ENCODE results near the gene PKP4. TPM values are rescaled to one million over a fixed set of nuclear protein-coding genes. Genes with fewer than 3 reads are reported as not detected.

PKP4 gene
- total RNA-seq, 1 donor, result 47.4 TPM

GRCh38 chr2:158586491-158586890 lies 129.7 kb downstream of the PKP4 start:
- no peak overlapping the region for H3K4me3 ChIP-seq (ENCODE audit: insufficient read depth, low read length)
- H3K4me1 ChIP-seq (ENCODE audit: insufficient read depth, low read length), result peaks cover 13% of the 10 kb centered on the region
- no peaks in the 10 kb centered on the region for H4K20me1 ChIP-seq (ENCODE audit: insufficient read depth, low read length)
- H3K9me3 ChIP-seq (ENCODE audit: low read depth, low read length), result no peaks in the 10 kb centered on the region
- no peaks in the 10 kb centered on the region for H3K79me2 ChIP-seq (ENCODE audit: insufficient read depth, low read length)
- peaks cover 11% of the 10 kb centered on the region for H3K36me3 ChIP-seq (ENCODE audit: insufficient read depth, low read length)
- H3K4me2 ChIP-seq (ENCODE audit: insufficient read depth, low read length), result peak overlapping the region; percentile 43
- H2AFZ ChIP-seq (ENCODE audit: low read length), result no peak overlapping the region
- H3K27me3 ChIP-seq (ENCODE audit: insufficient read depth, low read length), result no peaks in the 10 kb centered on the region
- DNase-seq (ENCODE audit: insufficient read length, low spot score, missing footprints), result peak; percentile 54
- TF ChIP-seq CTCF (IDR thresholded peaks at IDR 0.05; ENCODE audit: extremely low read depth, low read depth, low read length), result no peak
- H3K27ac ChIP-seq (ENCODE audit: low read depth, low read length), result peak overlapping the region; percentile 49

- H3K79me2 ChIP-seq (ENCODE audit: insufficient read depth, low read length), result no peaks in the 10 kb centered on the region
- no peaks in the 10 kb centered on the region for H3K27me3 ChIP-seq (ENCODE audit: insufficient read depth, low read length)
- no peak overlapping the region for H3K4me3 ChIP-seq (ENCODE audit: insufficient read depth, low read length)
- H3K4me2 ChIP-seq (ENCODE audit: insufficient read depth, low read length), result no peak overlapping the region
- no peak overlapping the region for H3K27ac ChIP-seq (ENCODE audit: low read depth, low read length)
- peaks cover 5% of the 10 kb centered on the region for H3K36me3 ChIP-seq (ENCODE audit: insufficient read depth, low read length)
- no peak overlapping the region for H2AFZ ChIP-seq (ENCODE audit: low read length)
- H4K20me1 ChIP-seq (ENCODE audit: insufficient read depth, low read length), result no peaks in the 10 kb centered on the region
- no peak for DNase-seq (ENCODE audit: insufficient read length, low spot score, missing footprints)
- H3K9me3 ChIP-seq (ENCODE audit: low read depth, low read length), result no peaks in the 10 kb centered on the region
- TF ChIP-seq CTCF (IDR thresholded peaks at IDR 0.05; ENCODE audit: extremely low read depth, low read depth, low read length), result no peak
- H3K4me1 ChIP-seq (ENCODE audit: insufficient read depth, low read length), result peaks cover 13% of the 10 kb centered on the region
Measured at GRCh38 chr2:158589303-158589702, 132.6 kb downstream of the PKP4 start.

DNA sequence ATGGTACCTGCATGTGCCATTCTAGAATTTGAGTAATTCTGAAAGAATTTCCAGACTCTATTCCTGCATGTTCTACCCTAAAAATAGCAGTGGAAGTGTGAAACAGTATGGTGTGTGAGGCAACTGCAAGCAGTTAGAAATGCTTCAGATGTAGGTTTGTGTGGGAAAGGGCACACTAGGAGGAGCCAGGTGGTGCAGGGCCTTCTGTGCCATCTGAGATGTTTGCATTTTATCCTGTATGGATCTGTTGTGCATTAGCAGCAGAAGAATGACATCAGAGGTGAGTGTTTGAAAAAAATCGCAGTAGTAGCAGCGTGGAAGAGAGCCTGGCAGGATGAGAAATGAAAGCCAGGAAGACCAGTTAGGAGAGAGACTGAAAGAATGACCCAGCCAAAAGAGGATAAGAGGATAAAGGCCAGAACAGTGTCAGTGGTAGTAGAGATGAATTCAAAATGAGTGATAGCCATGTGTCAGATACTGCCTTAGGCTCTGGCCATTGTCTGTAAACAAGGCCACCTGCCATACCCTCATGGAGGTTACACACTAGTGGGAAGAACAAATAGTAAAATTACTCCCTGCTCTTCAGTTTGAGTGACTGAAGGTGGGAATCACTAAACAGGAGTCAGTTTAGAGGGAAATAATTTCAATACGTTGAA lies 142.2 kb downstream of the PKP4 start:
- peak overlapping the region; percentile 71 for H3K27ac ChIP-seq (ENCODE audit: low read depth, low read length)
- no peak for DNase-seq (ENCODE audit: insufficient read length, low spot score, missing footprints)
- peaks cover 29% of the 10 kb centered on the region for H3K4me1 ChIP-seq (ENCODE audit: insufficient read depth, low read length)
- H2AFZ ChIP-seq (ENCODE audit: low read length), result no peak overlapping the region
- peak overlapping the region; percentile 66 for H3K4me2 ChIP-seq (ENCODE audit: insufficient read depth, low read length)
- no peaks in the 10 kb centered on the region for H3K27me3 ChIP-seq (ENCODE audit: insufficient read depth, low read length)
- peaks cover 4% of the 10 kb centered on the region for H3K36me3 ChIP-seq (ENCODE audit: insufficient read depth, low read length)
- H4K20me1 ChIP-seq (ENCODE audit: insufficient read depth, low read length), result no peaks in the 10 kb centered on the region
- no peak overlapping the region for H3K4me3 ChIP-seq (ENCODE audit: insufficient read depth, low read length)
- no peaks in the 10 kb centered on the region for H3K9me3 ChIP-seq (ENCODE audit: low read depth, low read length)
- peaks cover 3% of the 10 kb centered on the region for H3K79me2 ChIP-seq (ENCODE audit: insufficient read depth, low read length)
- no peak for TF ChIP-seq CTCF (IDR thresholded peaks at IDR 0.05; ENCODE audit: extremely low read depth, low read depth, low read length)

GRCh38 chr2:158599609-158600008 lies 142.9 kb downstream of the PKP4 start:
- H3K9me3 ChIP-seq (ENCODE audit: low read depth, low read length), result no peaks in the 10 kb centered on the region
- no peaks in the 10 kb centered on the region for H3K27me3 ChIP-seq (ENCODE audit: insufficient read depth, low read length)
- TF ChIP-seq CTCF (IDR thresholded peaks at IDR 0.05; ENCODE audit: extremely low read depth, low read depth, low read length), result no peak
- H3K4me1 ChIP-seq (ENCODE audit: insufficient read depth, low read length), result peaks cover 29% of the 10 kb centered on the region
- DNase-seq (ENCODE audit: insufficient read length, low spot score, missing footprints), result no peak
- no peak overlapping the region for H3K4me3 ChIP-seq (ENCODE audit: insufficient read depth, low read length)
- peaks cover 10% of the 10 kb centered on the region for H3K36me3 ChIP-seq (ENCODE audit: insufficient read depth, low read length)
- peak overlapping the region; percentile 71 for H3K27ac ChIP-seq (ENCODE audit: low read depth, low read length)
- H3K4me2 ChIP-seq (ENCODE audit: insufficient read depth, low read length), result peak overlapping the region; percentile 66
- H2AFZ ChIP-seq (ENCODE audit: low read length), result no peak overlapping the region
- peaks cover 3% of the 10 kb centered on the region for H3K79me2 ChIP-seq (ENCODE audit: insufficient read depth, low read length)
- no peaks in the 10 kb centered on the region for H4K20me1 ChIP-seq (ENCODE audit: insufficient read depth, low read length)

All from osteoblast (primary cell).